HG03558 (cell line): ENCODE data around the gene ZBTB26.
"Not testable (repeated sequence)": the region's sequence is repeated elsewhere in the genome, so short reads cannot be mapped to it uniquely, and the experiment has no call there.

Experiments used
- ATAC-seq: cut with Tn5 transposase; IDR thresholded peaks from one replicate; pipeline ENCODE4 v1.9.1; 2021; ENCODE audit warnings: moderate number of reproducible peaks; ENCODE audit not compliant: unreplicated experiment; ENCODE audit errors: extremely low read depth

ZBTB26 gene

DNA sequence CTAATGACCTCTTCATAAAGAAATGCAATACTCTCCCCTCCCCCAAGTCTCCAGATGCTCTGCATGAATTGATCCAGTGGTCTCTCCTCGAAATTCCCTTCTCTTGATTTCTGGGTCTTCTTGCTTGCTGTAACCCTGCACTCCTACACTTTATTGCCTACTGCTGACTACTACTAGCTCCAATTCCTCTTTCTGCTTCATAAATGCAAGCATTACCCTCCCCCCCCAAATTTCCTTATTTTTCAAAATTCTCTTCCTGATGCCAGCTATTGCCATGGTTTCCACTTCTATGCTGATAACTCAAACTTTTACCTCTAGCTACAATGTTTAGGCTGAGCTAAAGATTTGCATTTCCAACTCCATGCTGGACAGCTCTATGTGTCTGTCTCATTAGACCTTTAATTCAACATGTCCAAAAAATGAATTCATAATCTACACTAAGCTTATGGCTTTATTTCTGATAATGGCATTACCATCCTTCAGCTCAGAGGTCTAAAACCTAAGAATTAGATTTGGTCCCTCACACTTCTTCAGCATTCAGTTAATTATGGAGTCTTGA, 1.4 kb downstream of the ZBTB26 start:
- ATAC-seq = no peak

- no peak for ATAC-seq
Measured at GRCh38 chr9:122923947-122924346, 7.4 kb downstream of the ZBTB26 start.

DNA sequence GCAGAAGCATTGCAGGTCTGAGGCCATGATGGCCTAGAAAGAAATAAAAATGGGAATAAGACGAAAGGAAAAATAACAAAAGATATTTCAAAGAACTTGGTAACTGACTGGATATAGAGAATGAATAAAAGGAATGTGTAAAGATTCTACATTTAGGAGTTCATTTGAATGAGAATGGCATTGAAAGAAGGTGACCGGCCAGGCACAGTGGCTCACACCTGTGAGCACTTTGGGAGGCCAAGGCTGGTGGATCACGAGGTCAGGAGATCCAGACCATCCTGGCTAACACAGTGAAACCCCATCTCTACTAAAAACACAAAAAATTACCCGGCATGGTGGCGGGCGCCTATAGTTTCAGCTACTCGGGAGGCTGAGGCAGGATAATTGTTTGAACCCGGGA, 8.6 kb downstream of the ZBTB26 start:
- no peak for ATAC-seq

DNA sequence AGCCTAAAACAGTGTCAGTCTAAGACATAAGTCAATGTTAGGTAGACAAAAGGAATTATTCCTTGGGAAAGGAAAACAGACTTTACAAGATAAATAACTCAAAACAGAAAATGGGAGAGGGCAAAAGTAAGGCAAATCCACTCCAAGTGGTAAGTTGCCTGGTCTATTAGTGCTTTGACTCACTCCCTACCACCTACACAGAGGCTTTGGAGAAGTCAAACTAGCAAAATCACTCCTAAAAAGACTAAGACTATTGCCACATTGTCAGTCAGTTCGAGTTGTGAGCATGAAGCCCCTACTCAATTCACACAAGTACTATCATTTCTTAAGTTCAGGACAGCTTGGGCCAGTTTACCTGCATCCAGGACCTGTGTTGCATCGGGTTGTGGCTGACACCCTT, 13.0 kb downstream of the ZBTB26 start:
- no peak for ATAC-seq

DNA sequence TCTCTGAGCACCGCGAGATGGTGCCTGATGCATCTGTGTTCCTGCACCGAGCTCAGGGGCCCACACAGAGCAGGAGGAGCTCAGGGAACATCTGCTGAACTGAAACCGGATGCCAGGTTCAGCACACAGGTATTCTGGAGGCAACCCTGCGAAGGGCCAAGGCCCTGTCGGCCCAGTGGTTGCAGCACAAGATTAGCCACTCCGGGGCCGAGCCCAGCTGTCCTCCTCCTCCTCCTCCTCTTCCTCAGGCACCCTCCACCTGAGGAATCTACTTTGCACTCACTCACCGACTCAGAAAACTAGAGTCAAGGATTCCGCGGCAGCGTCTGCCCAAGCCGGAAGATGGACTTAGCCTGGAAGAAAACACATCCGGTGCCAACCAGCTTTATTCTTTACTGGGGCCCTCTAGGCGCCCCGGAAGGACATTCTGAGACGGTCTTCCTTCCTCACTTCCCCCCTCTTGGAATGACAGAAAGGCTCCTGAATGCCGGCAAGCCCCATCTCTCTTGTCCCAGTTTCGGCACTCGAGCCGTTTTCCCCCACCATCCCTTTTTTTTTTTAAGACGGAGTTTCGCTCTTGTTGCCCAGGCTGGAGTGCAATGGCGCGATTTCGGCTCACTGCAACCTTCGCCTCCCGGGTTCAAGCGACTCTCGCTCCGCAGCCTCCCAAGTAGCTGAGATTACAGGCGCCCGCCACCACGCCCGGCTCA, 18.2 kb downstream of the ZBTB26 start, which contains the start of gene ZBTB6:
Gene ZBTB6, minus strand, starts transcription at position 360 of the 710 bp plus-strand sequence. CDS start 1,251 bp downstream, outside the sequence.
- ATAC-seq = peak; percentile 92

DNA sequence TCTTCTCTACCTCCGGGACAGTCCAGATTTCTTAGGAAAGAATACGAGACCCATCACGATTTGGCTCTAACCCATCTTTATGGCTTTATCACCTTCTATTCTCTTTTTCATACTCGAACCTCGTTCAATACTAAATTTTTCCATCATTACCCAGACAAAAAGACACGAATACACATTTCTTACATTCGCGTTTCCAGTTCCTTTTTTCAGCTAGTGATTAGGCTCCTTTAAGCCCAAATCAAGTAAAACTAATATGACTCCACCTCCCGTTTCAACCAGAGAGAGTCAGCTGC, 18.7 kb downstream of the ZBTB26 start:
- no peak for ATAC-seq

DNA sequence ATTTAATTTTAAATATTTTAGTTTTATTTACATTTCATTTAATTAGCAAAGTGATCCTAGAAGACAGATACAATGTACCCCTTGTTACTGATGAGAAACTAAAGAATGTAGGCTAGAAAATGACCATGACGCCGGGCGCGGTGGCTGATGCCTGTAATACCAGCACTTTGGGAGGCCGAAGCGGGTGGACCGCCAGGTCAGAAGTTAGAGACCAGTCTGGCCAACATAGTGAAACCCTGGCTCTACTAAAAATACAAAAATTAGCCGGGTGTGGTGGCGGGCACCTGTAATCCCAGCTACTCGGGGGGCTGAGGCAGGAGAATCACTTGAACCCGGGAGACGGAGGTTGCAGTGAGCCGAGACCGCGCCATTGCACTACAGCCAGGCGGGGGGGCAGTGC, 25.2 kb downstream of the ZBTB26 start:
- not testable (repeated sequence) for ATAC-seq

- peak; percentile 79 for ATAC-seq
Measured at GRCh38 chr9:122904823-122905710, 26.2 kb downstream of the ZBTB26 start, which contains the start of gene RC3H2. Gene RC3H2, minus strand, starts transcription at chr9:122905359. Its CDS starts 7,850 bp downstream, at chr9:122897509.

GRCh38 chr9:122904466-122904822, 26.9 kb downstream of the ZBTB26 start:
- peak; percentile 5 for ATAC-seq

- no peak for ATAC-seq
Measured at GRCh38 chr9:122900791-122901190, 30.5 kb downstream of the ZBTB26 start.

- ATAC-seq = no peak
Measured at GRCh38 chr9:122897969-122898368, 33.3 kb downstream of the ZBTB26 start.

DNA sequence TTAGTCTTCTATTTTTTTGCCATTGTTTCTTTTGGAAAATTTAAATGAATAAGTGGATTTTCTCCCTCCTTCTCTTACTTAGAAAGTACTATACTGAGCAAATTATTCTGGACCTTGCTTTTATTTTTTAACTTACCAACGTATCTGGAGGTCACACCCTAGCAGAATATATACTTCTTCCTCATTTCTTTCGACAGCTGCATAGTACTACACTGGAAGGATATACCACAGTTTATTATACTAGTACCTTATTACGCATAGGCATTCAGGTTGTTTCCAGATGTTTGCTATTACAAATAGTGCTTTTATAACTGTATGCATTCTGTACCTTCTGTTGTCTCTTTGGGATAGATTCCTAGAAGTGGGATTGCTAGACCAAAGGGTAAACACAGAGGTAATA, 42.8 kb downstream of the ZBTB26 start:
- ATAC-seq = no peak

DNA sequence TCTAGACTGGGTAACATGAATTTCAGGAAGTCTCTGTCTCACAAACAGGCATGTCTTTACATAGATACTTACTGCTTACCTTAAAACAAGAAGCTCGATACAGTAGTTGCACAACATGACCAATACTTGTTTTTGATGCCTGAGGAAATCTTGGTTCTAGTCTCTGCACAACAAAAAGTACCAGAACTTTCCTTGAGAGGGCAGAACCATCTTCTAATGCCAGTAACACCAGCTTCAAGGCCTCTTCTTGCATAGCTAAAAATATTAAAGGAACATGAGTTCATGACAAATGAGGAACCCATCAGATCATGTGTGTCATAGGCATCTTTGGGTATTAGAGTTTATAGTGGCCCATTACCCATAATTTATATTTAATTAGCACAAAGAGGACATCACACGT, 48.2 kb downstream of the ZBTB26 start:
- ATAC-seq = no peak

DNA sequence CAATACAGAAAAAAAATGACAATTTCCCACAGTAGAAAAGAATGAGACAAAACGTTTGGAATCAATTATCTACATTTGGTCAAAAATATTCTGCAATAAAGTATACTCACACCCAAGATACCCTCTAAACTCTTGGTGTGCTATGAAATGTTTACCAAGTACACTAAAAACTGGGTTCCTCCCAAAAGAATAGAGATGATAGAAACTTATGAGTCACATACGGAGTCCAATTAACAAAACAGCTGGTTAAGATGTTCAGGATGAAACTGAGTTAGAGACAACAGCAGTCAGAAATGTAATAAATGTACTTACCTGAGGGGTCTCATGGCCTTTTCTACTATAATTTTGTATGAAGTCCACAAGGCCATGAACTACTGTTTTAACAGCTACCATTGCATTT, 51.9 kb downstream of the ZBTB26 start:
- ATAC-seq = no peak

DNA sequence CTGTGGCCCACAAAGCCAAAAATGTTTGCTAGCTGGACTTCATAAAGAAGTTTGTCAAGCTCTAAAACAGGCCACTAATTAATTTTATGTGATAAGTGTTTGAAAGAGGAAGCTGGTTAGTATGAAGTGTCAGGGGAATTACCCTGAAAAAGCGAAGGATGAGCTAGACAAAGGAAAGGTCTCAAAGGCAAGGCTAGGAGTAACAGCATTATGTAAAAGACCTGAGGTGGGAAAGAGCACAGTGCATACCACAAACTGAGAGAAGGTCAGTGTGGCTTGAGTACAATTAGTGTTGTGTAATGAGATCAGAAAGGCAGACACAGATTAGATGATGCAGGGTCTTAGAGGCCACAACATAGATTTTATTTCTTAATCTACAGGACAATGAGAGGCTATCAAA, 55.8 kb downstream of the ZBTB26 start:
- no peak for ATAC-seq

DNA sequence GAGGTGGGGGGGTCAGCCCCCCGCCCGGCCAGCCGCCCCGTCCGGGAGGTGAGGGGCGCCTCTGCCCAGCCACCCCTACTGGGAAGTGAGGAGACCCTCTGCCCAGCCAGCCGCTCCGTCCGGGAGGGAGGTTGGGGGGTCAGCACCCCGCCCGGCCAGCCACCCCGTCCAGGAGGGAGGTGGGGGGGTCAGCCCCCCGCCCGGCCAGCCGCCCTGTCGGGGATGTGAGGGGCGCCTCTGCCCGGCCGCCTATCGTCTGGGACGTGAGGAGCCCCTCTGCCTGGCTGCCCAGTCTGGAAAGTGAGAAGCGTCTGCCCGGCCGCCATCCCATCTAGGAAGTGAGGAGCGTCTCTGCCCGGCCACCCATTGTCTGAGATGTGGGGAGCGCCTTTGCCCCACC, 64.0 kb downstream of the ZBTB26 start:
- ATAC-seq = not testable (repeated sequence)

GRCh38 chr9:122866079-122866478, 65.2 kb downstream of the ZBTB26 start:
- no peak for ATAC-seq
